Lower leg skin (tissue), 3 donors: ENCODE data around the gene ATP6V1G3.

Source experiments
- POLR2A ChIP-seq, 2 donors: fragments of 450-650 bp; IDR thresholded peaks; one replicate each; pipeline ENCODE4 v1.6.1; 2016 to 2017; ENCODE audit warnings: antibody characterized with exemption in 2 of 2, mild to moderate bottlenecking in 1 of 2, moderate library complexity in 1 of 2
- TF ChIP-seq, protein P1 (sequence below), 3 donors: fragments of 450-650 bp; IDR thresholded peaks; one replicate each; pipeline ENCODE4 v1.5.1; 2016; ENCODE audit warnings: antibody characterized with exemption in 3 of 3, mild to moderate bottlenecking in 3 of 3, moderate library complexity in 2 of 3

DNA sequence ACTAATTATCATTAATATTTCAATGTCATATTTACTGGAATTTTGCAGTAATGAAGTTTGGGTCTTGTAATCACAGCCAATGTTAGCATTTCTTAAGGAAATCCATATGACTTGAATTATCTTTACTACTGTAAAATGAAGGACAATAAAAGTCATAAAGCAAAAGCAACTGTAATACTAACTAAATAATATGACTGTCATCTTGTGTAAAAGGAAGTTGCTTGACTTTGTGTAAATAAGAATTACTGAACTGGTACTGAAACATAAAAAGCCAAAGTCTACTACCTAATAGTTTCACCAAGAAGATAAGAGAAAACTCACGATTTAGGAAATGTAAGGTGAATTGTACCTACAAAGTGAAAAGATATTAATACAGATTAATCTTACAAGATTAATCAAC is 57.5 kb downstream of the ATP6V1G3 start:
- TF ChIP-seq POLR2A (IDR thresholded peaks at IDR 0.05): no peak
- TF ChIP-seq, protein P1, sequence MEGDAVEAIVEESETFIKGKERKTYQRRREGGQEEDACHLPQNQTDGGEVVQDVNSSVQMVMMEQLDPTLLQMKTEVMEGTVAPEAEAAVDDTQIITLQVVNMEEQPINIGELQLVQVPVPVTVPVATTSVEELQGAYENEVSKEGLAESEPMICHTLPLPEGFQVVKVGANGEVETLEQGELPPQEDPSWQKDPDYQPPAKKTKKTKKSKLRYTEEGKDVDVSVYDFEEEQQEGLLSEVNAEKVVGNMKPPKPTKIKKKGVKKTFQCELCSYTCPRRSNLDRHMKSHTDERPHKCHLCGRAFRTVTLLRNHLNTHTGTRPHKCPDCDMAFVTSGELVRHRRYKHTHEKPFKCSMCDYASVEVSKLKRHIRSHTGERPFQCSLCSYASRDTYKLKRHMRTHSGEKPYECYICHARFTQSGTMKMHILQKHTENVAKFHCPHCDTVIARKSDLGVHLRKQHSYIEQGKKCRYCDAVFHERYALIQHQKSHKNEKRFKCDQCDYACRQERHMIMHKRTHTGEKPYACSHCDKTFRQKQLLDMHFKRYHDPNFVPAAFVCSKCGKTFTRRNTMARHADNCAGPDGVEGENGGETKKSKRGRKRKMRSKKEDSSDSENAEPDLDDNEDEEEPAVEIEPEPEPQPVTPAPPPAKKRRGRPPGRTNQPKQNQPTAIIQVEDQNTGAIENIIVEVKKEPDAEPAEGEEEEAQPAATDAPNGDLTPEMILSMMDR (IDR thresholded peaks at IDR 0.05): no peak
